DND-41 (cell line): ENCODE measurements around the gene LILRA1.

Experiments
- ATAC-seq: fragments of 200-7000 bp; cut with Tn5 transposase; 3 replicates; pipeline ENCODE4 v1.9.1; 2021; ENCODE audit warnings: low read depth; ENCODE audit not compliant: insufficient read depth
- DNase-seq: peaks from one replicate; pipeline ENCODE4 v3.0.0-alpha.2; 2020
- H2AFZ ChIP-seq: 2 replicates; pipeline ENCODE4 v1.6.0; 2012; ENCODE audit warnings: low read depth, low read length
- H3K27ac ChIP-seq: 2 replicates; pipeline ENCODE4 v1.5.1; 2012; ENCODE audit warnings: low read length, inconsistent platforms
- H3K27me3 ChIP-seq: fragments of 200-600 bp; sonication (generic); 2 replicates; pipeline ENCODE4 v1.6.0; 2012; ENCODE audit warnings: low read length, mild to moderate bottlenecking, inconsistent platforms; ENCODE audit not compliant: insufficient read depth, poor library complexity
- H3K36me3 ChIP-seq: 2 replicates; pipeline ENCODE4 v1.5.1; 2012; ENCODE audit warnings: low read length, inconsistent platforms; ENCODE audit not compliant: insufficient read depth
- H3K4me1 ChIP-seq: 2 replicates; pipeline ENCODE4 v1.5.1; 2012; ENCODE audit warnings: mild to moderate bottlenecking, low read length; ENCODE audit not compliant: insufficient read depth
- H3K4me2 ChIP-seq: 2 replicates; pipeline ENCODE4 v1.6.0; 2012; ENCODE audit warnings: mild to moderate bottlenecking, moderate library complexity, low read length, inconsistent platforms; ENCODE audit not compliant: insufficient read depth
- H3K4me3 ChIP-seq, 2 experiments: fragments of 200-600 bp in 1 of 2; shearing (Covaris generic) in 1 of 2; 2 replicates each; pipeline ENCODE4 v1.5.1; 2012 to 2016; ENCODE audit warnings: inconsistent platforms in 2 of 2, low read length in 2 of 2, mild to moderate bottlenecking in 2 of 2, low read depth in 1 of 2, moderate library complexity in 1 of 2
- H3K79me2 ChIP-seq: 2 replicates; pipeline ENCODE4 v1.6.0; 2012; ENCODE audit warnings: low read length, inconsistent platforms; ENCODE audit not compliant: insufficient read depth
- H3K9ac ChIP-seq: 2 replicates; pipeline ENCODE4 v1.6.0; 2012; ENCODE audit warnings: low read depth, mild to moderate bottlenecking, inconsistent platforms, low read length, moderate library complexity
- H3K9me3 ChIP-seq: 2 replicates; pipeline ENCODE4 v1.5.1; 2012; ENCODE audit warnings: low read length, moderate library complexity, mild to moderate bottlenecking, inconsistent platforms; ENCODE audit not compliant: insufficient read depth, severe bottlenecking
- H4K20me1 ChIP-seq: 2 replicates; pipeline ENCODE4 v1.6.0; 2012; ENCODE audit warnings: low read length; ENCODE audit not compliant: insufficient read depth
- CTCF ChIP-seq: IDR thresholded peaks from 2 replicates; pipeline ENCODE4 v1.5.1; 2012; ENCODE audit warnings: borderline replicate concordance, low read length, moderate library complexity, mild to moderate bottlenecking; ENCODE audit not compliant: poor library complexity, severe bottlenecking; ENCODE audit errors: extremely low read depth
- EZH2 ChIP-seq: IDR thresholded peaks from 3 replicates; pipeline ENCODE4 v1.6.1; 2012; ENCODE audit warnings: borderline replicate concordance, low read depth, mild to moderate bottlenecking, moderate library complexity, low read length, inconsistent platforms; ENCODE audit not compliant: severe bottlenecking

The LILRA1 gene

GRCh38 chr19:54554896-54555295 lies 38.5 kb upstream of the LILRA1 start:
- Histone ChIP-seq H3K9ac (no peak overlapping the region), H4K20me1 (no peaks in the 10 kb centered on the region), H3K27me3 (peaks cover 6% of the 10 kb centered on the region), H3K4me3 (no peak overlapping the region), H3K36me3 (no peaks in the 10 kb centered on the region), H3K9me3 (no peaks in the 10 kb centered on the region), H3K4me1 (no peaks in the 10 kb centered on the region), H3K4me2 (no peak overlapping the region), H3K79me2 (no peaks in the 10 kb centered on the region), H3K27ac (no peak overlapping the region), H2AFZ (no peak overlapping the region)
- no peak for TF ChIP-seq EZH2
- TF ChIP-seq CTCF: no peak
- ATAC-seq (no peak), DNase-seq (no peak)

GRCh38 chr19:54556194-54556593 lies 37.2 kb upstream of the LILRA1 start:
- Histone ChIP-seq H3K27ac (no peak overlapping the region), H2AFZ (no peak overlapping the region), H3K36me3 (no peaks in the 10 kb centered on the region), H3K4me1 (no peaks in the 10 kb centered on the region), H3K79me2 (no peaks in the 10 kb centered on the region), H4K20me1 (no peaks in the 10 kb centered on the region), H3K9ac (no peak overlapping the region), H3K4me3 (no peak overlapping the region), H3K4me2 (no peak overlapping the region), H3K9me3 (no peaks in the 10 kb centered on the region), H3K27me3 (peaks cover 3% of the 10 kb centered on the region)
- no peak for DNase-seq
- TF ChIP-seq EZH2: no peak
- no peak for TF ChIP-seq CTCF
- ATAC-seq: no peak

GRCh38 chr19:54558339-54558738 lies 35.1 kb upstream of the LILRA1 start:
- no peak overlapping the region for H3K4me3 ChIP-seq
- no peak overlapping the region for H3K9ac ChIP-seq
- no peaks in the 10 kb centered on the region for H3K4me1 ChIP-seq
- no peaks in the 10 kb centered on the region for H4K20me1 ChIP-seq
- no peak overlapping the region for H2AFZ ChIP-seq
- TF ChIP-seq CTCF (no peak), EZH2 (no peak)
- H3K27ac ChIP-seq: no peak overlapping the region
- no peaks in the 10 kb centered on the region for H3K27me3 ChIP-seq
- H3K4me2 ChIP-seq: no peak overlapping the region
- H3K36me3 ChIP-seq: no peaks in the 10 kb centered on the region
- ATAC-seq (no peak), DNase-seq (no peak)
- no peaks in the 10 kb centered on the region for H3K79me2 ChIP-seq
- no peaks in the 10 kb centered on the region for H3K9me3 ChIP-seq

- DNase-seq: no peak
These were observed 32.5 kb upstream of the LILRA1 start for GRCh38 chr19:54560881-54561385.

More at GRCh38 chr19:54560881-54561385, 32.5 kb upstream of the LILRA1 start:
- Histone ChIP-seq H3K4me2 (no peak overlapping the region), H3K4me3 (no peak overlapping the region), H3K27me3 (no peaks in the 10 kb centered on the region), H3K9ac (no peak overlapping the region), H3K4me1 (no peaks in the 10 kb centered on the region), H3K27ac (no peak overlapping the region), H2AFZ (no peak overlapping the region), H3K79me2 (no peaks in the 10 kb centered on the region), H4K20me1 (no peaks in the 10 kb centered on the region), H3K9me3 (no peaks in the 10 kb centered on the region), H3K36me3 (no peaks in the 10 kb centered on the region)
- TF ChIP-seq EZH2: no peak
- TF ChIP-seq CTCF: no peak
- ATAC-seq: no peak
